GDM1 (cell line): ENCODE data around the gene WSB1.

ENCODE experiments used
- DNase-seq: peaks from one replicate; lab custom pipeline; 2025; lab: John Stamatoyannopoulos, UW

The WSB1 gene

GRCh38 chr17:27338536-27338985 lies 44.6 kb downstream of the WSB1 start:
- DNase-seq: no peak

GRCh38 chr17:27339198-27339835 lies 45.4 kb downstream of the WSB1 start:
- DNase-seq: no peak

- no peak for DNase-seq
Measured at GRCh38 chr17:27339836-27340550, 46.1 kb downstream of the WSB1 start.

GRCh38 chr17:27340575-27340974 lies 46.7 kb downstream of the WSB1 start:
- DNase-seq: no peak

- DNase-seq: peak; percentile 13
Measured at GRCh38 chr17:27341041-27341471, 47.1 kb downstream of the WSB1 start.

GRCh38 chr17:27342059-27342458 lies 48.1 kb downstream of the WSB1 start:
- no peak for DNase-seq

- DNase-seq: no peak
Measured at GRCh38 chr17:27343294-27343693, 49.4 kb downstream of the WSB1 start.

GRCh38 chr17:27343977-27344607 lies 50.2 kb downstream of the WSB1 start:
- DNase-seq: peak; percentile 79

- no peak for DNase-seq
Measured at GRCh38 chr17:27345141-27345904, 51.4 kb downstream of the WSB1 start.

- no peak for DNase-seq
Measured at GRCh38 chr17:27346228-27346899, 52.5 kb downstream of the WSB1 start.

- no peak for DNase-seq
Measured at GRCh38 chr17:27348196-27348595, 54.3 kb downstream of the WSB1 start.

- no peak for DNase-seq
Measured at GRCh38 chr17:27349540-27350021, 55.7 kb downstream of the WSB1 start.

- DNase-seq: no peak
Measured at GRCh38 chr17:27351759-27352158, 57.8 kb downstream of the WSB1 start.

- DNase-seq: no peak
Measured at GRCh38 chr17:27352448-27353032, 58.6 kb downstream of the WSB1 start.

- no peak for DNase-seq
Measured at GRCh38 chr17:27353033-27353460, 59.1 kb downstream of the WSB1 start.

- DNase-seq: peak; percentile 83
Measured at GRCh38 chr17:27353461-27354050, 59.6 kb downstream of the WSB1 start.

GRCh38 chr17:27354051-27354490 lies 60.2 kb downstream of the WSB1 start:
- no peak for DNase-seq

GRCh38 chr17:27354491-27355081 lies 60.7 kb downstream of the WSB1 start:
- DNase-seq: no peak

GRCh38 chr17:27355419-27355818 lies 61.5 kb downstream of the WSB1 start:
- DNase-seq: no peak

- no peak for DNase-seq
Measured at GRCh38 chr17:27356091-27356705, 62.3 kb downstream of the WSB1 start.
